Spinal cord (tissue), 10 donors: ENCODE data around the gene MRPL40. TPM values are rescaled to one million over a fixed set of nuclear protein-coding genes. Genes with fewer than 3 reads are reported as not detected.

ENCODE experiments used
- DNase-seq, 6 donors: peaks; one replicate each; pipeline versions ENCODE4 v3.0.0 to v3.0.0-alpha.2; 2013 to 2015; ENCODE audit warnings: low spot score in 6 of 6, low read depth in 4 of 6
- H3K27ac ChIP-seq: one replicate; pipeline ENCODE4 v1.5.1; 2013; ENCODE audit warnings: low read depth, low read length, control low read depth
- H3K27me3 ChIP-seq: one replicate; pipeline ENCODE4 v1.6.1; 2013; ENCODE audit warnings: low read length; ENCODE audit not compliant: control insufficient read depth, insufficient read depth
- H3K36me3 ChIP-seq: one replicate; pipeline ENCODE4 v1.6.1; 2013; ENCODE audit warnings: low read length; ENCODE audit not compliant: control insufficient read depth, insufficient read depth
- H3K4me1 ChIP-seq: one replicate; pipeline ENCODE4 v1.6.1; 2013; ENCODE audit warnings: low read length; ENCODE audit not compliant: control insufficient read depth, insufficient read depth
- H3K4me3 ChIP-seq: one replicate; pipeline ENCODE4 v1.5.1; 2013; ENCODE audit warnings: low read depth, low read length, control low read depth
- H3K9me3 ChIP-seq: one replicate; pipeline ENCODE4 v1.6.1; 2013; ENCODE audit warnings: low read length; ENCODE audit not compliant: control insufficient read depth, insufficient read depth
- WGBS: methylation state at CpG from one replicate; pipeline ENCODE4 v1.1.5; 2013; ENCODE audit warnings: missing lambda C conversion rate; ENCODE audit not compliant: insufficient coverage; 5-methylcytosine and 5-hydroxymethylcytosine counted together
- polyA plus RNA-seq, 2 donors: library from polyadenylated mRNA; unstranded; fragments of 120-200 nt; gene quantifications; one replicate each; pipeline ENCODE4 v1.2.1, GENCODE V29; 2013; ENCODE audit not compliant: insufficient read length in 2 of 2
- total RNA-seq, 2 donors: library from RNA; depleted of rRNA in 1 of 2; stranded (reverse); fragments of 120-200 nt in 1 of 2; fragments of >200 nt in 1 of 2; gene quantifications; one replicate each; pipeline versions ENCODE4 v1.2.3 to v1.2.4, GENCODE V29; 2013 to 2014
- donor health status: healthy.

MRPL40 gene
- total and polyA plus RNA-seq, 4 donors, result 20.2 to 53.8 (median 36.8) TPM

DNA sequence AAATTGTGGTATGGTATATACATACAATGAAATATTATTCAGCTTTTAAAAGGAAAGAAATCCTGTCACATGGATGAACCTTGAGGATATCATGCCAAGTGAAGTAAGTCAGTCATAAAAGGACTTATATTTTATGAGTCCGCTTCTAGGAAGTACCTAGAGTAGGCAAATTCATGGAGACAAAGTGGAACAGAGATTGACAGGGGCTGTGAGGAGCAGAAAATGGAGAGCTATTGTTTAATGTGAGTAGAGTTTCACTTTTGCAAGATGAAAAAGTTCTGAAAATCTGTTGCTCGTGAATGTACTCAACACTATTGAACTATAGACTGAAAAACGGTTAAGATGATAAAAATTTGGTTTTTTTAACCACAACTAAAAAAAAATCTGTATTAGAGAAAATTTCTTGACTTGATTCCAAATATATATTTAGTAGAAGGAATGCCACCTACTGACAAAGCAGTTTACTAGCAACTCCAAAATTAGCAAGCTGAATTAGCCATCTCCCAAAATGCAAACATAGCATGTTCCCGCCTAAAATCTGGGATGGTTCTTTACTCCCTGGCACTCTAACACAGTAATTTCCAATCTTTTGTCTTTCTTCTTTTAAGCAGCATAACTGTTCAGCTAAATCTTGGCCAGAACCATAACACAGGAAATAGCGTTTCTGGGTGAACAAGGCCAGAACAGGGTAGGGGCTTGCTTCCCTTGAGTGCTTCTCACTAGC is 45.1 kb downstream of the MRPL40 start:
- H3K4me1 ChIP-seq, result peaks cover 9% of the 10 kb centered on the region
- H3K4me3 ChIP-seq, result peak overlapping the region; percentile 72
- no peak overlapping the region for H3K27ac ChIP-seq
- WGBS, result 47% methylated on average over 2 of the region's 5 CpGs
- H3K27me3 ChIP-seq, result no peaks in the 10 kb centered on the region
- H3K36me3 ChIP-seq, result peaks cover 24% of the 10 kb centered on the region
- DNase-seq, result peak in 2 of 6 donors; percentile 7 to 9
- no peaks in the 10 kb centered on the region for H3K9me3 ChIP-seq

DNA sequence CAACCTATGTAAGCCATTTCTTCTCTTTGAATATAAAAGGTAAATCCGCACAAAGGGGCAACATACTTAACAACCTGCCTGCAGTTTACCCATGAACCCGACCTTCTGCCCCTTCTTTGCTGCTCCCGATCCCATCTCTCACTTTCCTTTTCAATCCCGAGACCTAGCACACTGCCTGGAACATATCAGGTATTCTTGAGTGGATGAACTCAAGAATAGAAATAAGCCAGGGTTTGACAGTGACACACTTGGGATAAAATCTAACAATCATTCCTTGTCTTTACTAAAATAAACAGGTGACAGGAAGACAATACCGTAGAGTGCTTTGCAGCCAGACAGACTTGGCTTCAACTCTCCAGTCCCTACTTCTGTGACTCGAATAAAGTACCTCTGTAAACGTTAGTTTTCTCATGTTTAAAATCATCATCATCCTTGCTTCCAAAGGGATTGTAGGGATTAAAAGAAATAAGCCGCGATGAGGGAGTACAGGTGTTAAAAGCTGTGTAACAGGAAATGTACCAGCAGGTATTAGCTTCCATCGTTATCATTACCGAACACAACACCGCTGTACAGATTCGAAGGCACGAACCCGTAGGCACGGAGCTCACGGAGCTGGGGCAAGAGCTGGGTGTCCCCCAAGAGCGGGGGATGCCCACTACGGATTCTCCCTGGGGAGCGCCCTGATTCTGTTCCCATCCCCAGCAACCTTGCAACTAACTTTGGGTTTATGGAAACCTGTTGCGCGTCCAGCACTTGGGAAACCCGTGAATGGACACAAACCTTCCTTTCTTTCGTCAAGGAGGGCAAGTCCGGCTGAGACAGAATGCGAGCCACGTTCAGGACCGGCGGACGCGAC is 45.9 kb downstream of the MRPL40 start:
- H3K4me1 ChIP-seq, result peaks cover 9% of the 10 kb centered on the region
- peak overlapping the region; percentile 15 for H3K27ac ChIP-seq
- H3K4me3 ChIP-seq, result peak overlapping the region; percentile 72
- no peaks in the 10 kb centered on the region for H3K27me3 ChIP-seq
- no peaks in the 10 kb centered on the region for H3K9me3 ChIP-seq
- WGBS, result 0% methylated on average over 22 of the region's 31 CpGs
- DNase-seq, result no peak
- H3K36me3 ChIP-seq, result peaks cover 16% of the 10 kb centered on the region

DNA sequence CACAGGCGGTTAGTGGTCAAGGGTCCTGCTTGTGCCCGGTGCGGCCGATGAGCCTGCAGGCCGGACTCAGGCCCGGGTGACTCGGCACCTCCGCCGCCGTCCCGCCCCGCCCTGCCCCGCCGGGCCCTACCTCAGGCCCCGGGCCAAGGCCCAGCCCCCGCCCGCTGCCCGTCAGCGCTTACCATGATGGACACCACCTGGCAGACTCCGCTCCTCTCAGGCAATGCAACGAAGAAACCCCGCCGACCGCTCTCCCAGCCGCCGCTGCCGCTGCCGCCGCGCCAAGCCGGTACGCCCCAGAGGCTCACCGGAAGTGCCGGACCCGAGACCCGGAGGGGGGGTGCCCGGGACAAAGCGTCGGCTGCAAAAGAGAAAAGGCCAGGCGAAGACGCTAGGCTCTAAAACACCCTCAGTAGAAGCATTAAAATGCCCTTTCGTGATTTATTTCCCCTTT is 46.6 kb downstream of the MRPL40 start, which contains the start of gene UFD1:
UFD1 (minus strand) TSS at position 293 of the 454 bp plus-strand sequence; CDS start at position 185, 108 bp downstream.
- peak in 2 of 6 donors; percentile 59 to 76 for DNase-seq
- peak within 1 kb of the TSS; percentile 96 for H3K27ac ChIP-seq
- peaks cover 10% of the 10 kb centered on the region for H3K36me3 ChIP-seq
- H3K27me3 ChIP-seq, result no peaks in the 10 kb centered on the region
- peaks cover 9% of the 10 kb centered on the region for H3K4me1 ChIP-seq
- WGBS, result under 1% methylated on average over 36 of the region's 42 CpGs
- H3K4me3 ChIP-seq, result peak within 1 kb of the TSS; percentile 72
- no peaks in the 10 kb centered on the region for H3K9me3 ChIP-seq

DNA sequence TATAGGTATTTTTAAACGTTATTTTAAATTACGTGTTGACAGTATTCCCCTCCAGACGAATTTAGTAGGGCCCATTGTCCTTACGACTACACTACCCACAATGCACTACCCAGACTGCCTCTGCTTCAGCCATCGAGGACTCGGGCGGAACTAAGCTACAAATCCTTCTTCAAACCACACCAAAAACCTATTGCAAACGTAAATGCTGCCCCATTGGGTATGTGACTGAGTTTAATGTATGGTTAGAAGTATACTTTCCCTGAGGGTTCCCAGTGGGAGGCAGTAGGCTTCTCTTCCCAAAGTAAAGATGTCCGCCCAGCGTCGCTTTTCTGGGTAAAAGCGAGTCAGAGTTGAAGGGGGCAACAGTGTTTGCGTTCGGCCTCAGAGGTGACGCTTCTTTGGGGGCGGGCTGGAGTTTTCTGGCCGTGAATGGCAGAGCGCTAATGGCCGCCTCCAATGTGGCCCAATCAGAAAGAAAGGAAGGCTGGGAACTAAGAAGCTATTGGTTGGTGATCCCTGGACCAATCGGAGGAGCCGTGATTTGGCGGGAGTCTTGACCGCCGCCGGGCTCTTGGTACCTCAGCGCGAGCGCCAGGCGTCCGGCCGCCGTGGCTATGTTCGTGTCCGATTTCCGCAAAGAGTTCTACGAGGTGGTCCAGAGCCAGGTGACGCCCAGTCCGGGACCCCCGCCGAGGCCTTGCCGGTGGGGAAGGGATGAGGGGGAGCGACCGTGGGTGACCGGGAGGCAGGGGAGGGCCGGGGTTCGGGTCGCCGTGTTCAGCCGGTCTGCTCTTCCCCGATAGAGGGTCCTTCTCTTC is 47.2 kb downstream of the MRPL40 start, which contains the start of gene CDC45:
CDC45 (plus strand) TSS at position 566 of the 818 bp plus-strand sequence; CDS start at position 615, 49 bp downstream.
- Histone ChIP-seq H3K4me3 (peak within 1 kb of the TSS; percentile 72), H3K27ac (peak within 1 kb of the TSS; percentile 96)
- WGBS, result 0% methylated on average over 44 of the region's 50 CpGs

DNA sequence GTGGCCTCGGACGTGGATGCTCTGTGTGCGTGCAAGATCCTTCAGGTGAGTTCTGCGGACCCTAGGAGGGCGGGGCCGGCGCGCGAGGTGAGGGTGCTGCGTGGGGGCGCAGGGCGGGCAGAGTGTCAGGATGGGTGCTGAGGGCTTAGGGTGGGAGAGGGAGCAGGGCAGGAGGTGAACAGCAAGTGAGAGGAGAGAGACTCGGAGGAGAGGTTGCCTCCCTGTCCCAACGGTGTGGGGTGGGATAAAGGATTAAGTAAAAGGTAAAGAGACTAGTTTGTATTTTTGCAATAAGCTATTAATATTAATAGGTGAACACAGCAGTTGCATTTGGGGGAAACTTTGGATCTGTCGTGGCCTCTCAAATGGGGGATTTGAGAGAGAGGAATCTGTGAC is 47.8 kb downstream of the MRPL40 start:
- H3K27me3 ChIP-seq, result no peaks in the 10 kb centered on the region
- WGBS, result 0% methylated on average over 15 of the region's 15 CpGs
- H3K36me3 ChIP-seq, result no peaks in the 10 kb centered on the region
- H3K27ac ChIP-seq, result no peak overlapping the region
- no peaks in the 10 kb centered on the region for H3K9me3 ChIP-seq
- H3K4me3 ChIP-seq, result peak overlapping the region; percentile 72
- no peak for DNase-seq
- H3K4me1 ChIP-seq, result peaks cover 9% of the 10 kb centered on the region

More for the DNA sequence above, 47.2 kb downstream of the MRPL40 start, which contains the start of gene CDC45:
- DNase-seq, result peak; percentile 97 to 100 (median 98)
- H3K36me3 ChIP-seq, result peaks cover 3% of the 10 kb centered on the region
- H3K27me3 ChIP-seq, result no peaks in the 10 kb centered on the region
- H3K9me3 ChIP-seq, result no peaks in the 10 kb centered on the region
- H3K4me1 ChIP-seq, result peaks cover 9% of the 10 kb centered on the region

DNA sequence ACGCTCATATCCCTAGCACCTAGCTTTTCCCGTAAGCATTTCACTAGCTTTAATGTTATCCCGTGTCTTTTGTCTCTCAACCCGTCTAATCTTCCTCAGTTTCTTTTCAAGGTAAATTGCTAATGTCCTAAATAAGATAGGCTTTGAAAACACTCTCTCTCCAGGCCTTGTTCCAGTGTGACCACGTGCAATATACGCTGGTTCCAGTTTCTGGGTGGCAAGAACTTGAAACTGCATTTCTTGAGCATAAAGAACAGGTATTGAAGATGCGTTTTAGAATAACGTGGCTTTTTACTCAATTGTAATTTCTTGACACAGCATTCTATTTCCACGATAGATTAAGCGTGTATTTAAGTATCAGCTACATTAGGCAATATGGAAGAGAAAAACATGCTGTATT is 48.4 kb downstream of the MRPL40 start:
- Histone ChIP-seq H3K27me3 (no peaks in the 10 kb centered on the region), H3K9me3 (no peaks in the 10 kb centered on the region), H3K27ac (no peak overlapping the region), H3K4me1 (peaks cover 9% of the 10 kb centered on the region), H3K4me3 (no peak overlapping the region), H3K36me3 (no peaks in the 10 kb centered on the region)
- WGBS, result 67% methylated on average over 5 of the region's 10 CpGs
- no peak for DNase-seq

DNA sequence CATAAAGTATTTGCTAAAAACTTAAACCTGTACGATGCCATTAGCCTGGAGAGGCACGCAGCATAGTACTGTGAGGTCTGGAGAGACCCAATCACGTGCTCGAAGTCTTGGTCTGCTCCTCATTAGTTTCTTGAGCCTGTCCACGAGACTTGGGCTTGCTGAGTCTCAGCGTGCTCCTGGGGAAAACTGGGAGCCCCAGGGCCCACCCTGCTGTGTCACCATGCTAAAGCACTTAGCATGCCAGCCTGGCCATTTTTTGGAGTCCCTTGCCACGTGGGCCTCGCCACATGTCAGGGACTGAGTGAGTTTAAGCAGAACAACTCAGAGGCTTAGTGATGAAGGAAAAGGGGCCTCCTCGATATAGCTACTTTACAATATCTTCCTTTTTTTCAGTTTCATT is 50.0 kb downstream of the MRPL40 start:
- WGBS, result 100% methylated on average over 6 of the region's 9 CpGs
- H3K4me1 ChIP-seq, result peaks cover 9% of the 10 kb centered on the region
- H3K36me3 ChIP-seq, result no peaks in the 10 kb centered on the region
- DNase-seq, result no peak
- no peaks in the 10 kb centered on the region for H3K9me3 ChIP-seq
- no peak overlapping the region for H3K4me3 ChIP-seq
- H3K27ac ChIP-seq, result no peak overlapping the region
- no peaks in the 10 kb centered on the region for H3K27me3 ChIP-seq

DNA sequence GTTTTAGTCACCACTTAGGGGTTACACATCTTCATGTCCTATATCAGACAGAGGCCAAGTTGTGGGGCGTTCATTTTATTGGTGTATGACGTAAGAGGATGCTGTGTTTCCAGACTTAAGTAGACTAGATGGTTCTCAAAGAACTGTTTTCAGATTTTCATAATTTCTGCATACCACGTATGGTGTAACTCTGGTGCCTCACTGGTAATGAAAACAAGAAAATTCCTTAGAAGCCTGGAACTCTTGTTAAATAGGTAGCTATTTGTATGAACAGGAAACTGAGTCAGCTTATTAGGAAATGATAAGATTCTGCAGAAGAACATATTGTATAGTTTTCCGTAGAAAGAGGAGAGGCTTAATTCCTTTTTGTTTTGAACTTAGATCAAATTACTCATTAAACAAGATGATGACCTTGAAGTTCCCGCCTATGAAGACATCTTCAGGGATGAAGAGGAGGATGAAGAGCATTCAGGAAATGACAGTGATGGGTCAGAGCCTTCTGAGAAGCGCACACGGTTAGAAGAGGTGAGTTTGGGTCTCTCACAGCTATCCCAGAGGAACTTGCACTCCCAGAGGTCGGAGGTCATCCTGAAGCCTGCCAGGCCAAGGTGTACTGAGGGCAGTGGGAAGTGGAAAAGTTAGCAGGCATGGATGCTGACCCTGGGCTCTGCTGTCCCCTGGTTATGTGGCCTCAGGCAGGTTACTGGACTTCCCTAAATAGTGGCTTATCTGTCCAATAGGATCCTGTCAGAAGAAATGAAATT is 51.3 kb downstream of the MRPL40 start:
- Histone ChIP-seq H3K27me3 (no peaks in the 10 kb centered on the region), H3K4me3 (no peak overlapping the region), H3K36me3 (no peaks in the 10 kb centered on the region), H3K9me3 (no peaks in the 10 kb centered on the region), H3K27ac (no peak overlapping the region), H3K4me1 (peaks cover 5% of the 10 kb centered on the region)
- DNase-seq, result no peak
- WGBS, result 93% methylated on average over 5 of the region's 8 CpGs
